ENCODE data around the gene KCNK2.

Gene KCNK2

DNA sequence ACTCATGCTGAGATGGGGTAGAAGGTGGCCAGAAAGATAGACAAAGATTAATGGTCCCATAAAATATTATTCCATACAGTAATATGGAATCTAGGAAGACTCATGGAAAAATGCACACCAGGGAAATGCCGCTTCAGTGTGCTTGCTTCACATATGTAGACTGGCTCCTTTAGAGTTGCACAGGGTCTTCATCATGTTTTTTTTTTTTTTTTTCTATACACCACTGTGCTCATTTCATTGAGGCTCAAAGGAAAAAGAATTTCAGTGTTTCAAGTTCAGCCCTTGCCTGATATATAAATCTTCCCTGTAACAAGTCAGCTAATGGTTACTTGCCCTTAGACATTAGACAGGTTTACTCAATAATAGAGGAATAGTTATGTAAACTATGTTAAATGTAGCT lies 33.2 kb downstream of the KCNK2 start:
- TF ChIP-seq CTCF (IDR thresholded peaks at IDR 0.05), result no peak

DNA sequence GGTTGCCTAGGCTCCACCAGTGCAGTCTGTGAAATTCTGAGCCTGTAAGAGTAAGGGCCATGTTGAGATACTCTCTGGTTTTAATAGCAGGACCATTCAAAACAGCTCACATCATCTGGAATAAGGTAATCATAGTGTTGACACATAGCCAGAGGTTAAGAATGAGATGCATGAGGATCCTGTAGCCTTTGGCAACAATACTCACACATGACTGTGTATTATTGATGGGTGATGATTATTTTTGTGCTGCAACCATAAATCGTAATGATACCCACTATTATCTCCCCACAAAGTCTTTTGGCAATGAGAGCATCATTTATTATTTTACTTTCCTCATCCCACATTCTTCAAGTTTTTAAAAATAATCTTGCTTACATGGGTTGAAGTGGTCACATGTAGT lies 35.5 kb downstream of the KCNK2 start:
- TF ChIP-seq CTCF (IDR thresholded peaks at IDR 0.05), result no peak

GRCh38 chr1:215119056-215119455 lies 36.5 kb downstream of the KCNK2 start:
- TF ChIP-seq CTCF (IDR thresholded peaks at IDR 0.05), result no peak

- TF ChIP-seq CTCF (IDR thresholded peaks at IDR 0.05), result no peak
Observed at GRCh38 chr1:215119719-215120365, 37.3 kb downstream of the KCNK2 start.

GRCh38 chr1:215128504-215128903 lies 46.0 kb downstream of the KCNK2 start:
- TF ChIP-seq CTCF (IDR thresholded peaks at IDR 0.05), result no peak

DNA sequence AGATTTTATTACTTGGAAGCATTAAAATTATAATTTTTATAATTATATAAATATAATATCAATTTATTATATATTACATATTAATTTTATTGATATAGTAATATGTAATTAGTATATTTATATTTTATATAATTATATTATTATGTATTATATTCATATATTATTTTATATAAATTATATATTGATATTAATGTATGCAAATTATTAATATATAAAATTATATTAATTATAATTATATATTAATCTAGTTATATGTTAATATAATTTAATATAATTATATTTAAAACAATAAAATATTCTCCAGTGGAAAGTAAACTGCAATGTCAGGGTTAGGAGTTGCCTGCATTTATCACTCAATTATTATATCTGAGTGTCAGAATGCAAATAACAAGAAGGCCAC lies 48.8 kb downstream of the KCNK2 start:
- TF ChIP-seq CTCF (IDR thresholded peaks at IDR 0.05), result no peak

GRCh38 chr1:215132156-215132555 lies 49.6 kb downstream of the KCNK2 start:
- no peak for TF ChIP-seq CTCF (IDR thresholded peaks at IDR 0.05)

DNA sequence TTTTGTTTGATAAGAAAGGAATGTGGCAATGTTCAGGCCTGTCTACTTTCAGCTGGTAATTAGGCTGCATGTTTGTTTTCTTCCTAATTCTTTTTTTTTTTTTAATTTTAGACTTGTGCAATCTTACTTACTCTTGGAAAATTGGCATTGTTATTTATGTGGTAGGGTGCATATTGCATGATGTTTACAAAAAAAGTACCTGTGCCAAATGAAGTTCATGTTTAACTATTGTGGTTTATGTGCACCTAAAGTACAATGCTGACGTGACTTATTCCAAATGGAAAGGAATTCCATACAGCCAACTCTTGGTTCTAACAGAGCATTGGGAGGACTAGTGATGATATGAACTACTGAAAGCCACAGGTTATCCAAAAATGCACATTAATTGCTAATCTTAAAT lies 51.0 kb downstream of the KCNK2 start:
- no peak for TF ChIP-seq CTCF (IDR thresholded peaks at IDR 0.05)

All from LNCAP (cell line).